IPS-18c (cell line): ENCODE measurements around the gene ID3.

Source experiments
- H3K4me3 ChIP-seq: 2 replicates; pipeline ENCODE4 v1.7.0; 2013; ENCODE audit warnings: low read depth, mild to moderate bottlenecking, low read length, moderate library complexity; ENCODE audit not compliant: insufficient read depth
- H3K9me3 ChIP-seq: one replicate; pipeline ENCODE4 v1.6.1; 2013; ENCODE audit warnings: mild to moderate bottlenecking, low read length, moderate library complexity; ENCODE audit not compliant: control insufficient read depth, insufficient read depth

ID3 gene

DNA sequence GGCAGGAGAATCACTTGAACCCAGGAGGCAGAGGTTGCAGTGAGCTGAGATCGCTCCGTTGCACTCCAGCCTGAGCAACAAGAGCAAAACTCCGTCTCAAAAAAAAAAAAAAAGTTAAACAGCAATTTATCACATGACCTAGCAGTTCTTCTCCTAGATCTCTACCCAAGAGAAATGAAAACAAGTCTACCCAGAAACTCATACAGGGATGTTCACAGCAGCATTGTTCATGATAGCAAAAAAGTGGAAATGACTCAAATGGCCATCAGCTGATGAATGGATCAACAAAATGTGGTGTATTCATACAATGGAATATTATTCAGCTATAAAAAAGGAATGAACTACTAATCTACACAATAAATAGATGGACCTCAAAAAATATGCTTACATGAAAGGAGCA is 12.2 kb upstream of the ID3 start:
- no peak overlapping the region for H3K4me3 ChIP-seq
- no peaks in the 10 kb centered on the region for H3K9me3 ChIP-seq

- no peak overlapping the region for H3K4me3 ChIP-seq
- no peaks in the 10 kb centered on the region for H3K9me3 ChIP-seq
Observed at GRCh38 chr1:23570001-23570691, 10.8 kb upstream of the ID3 start.

DNA sequence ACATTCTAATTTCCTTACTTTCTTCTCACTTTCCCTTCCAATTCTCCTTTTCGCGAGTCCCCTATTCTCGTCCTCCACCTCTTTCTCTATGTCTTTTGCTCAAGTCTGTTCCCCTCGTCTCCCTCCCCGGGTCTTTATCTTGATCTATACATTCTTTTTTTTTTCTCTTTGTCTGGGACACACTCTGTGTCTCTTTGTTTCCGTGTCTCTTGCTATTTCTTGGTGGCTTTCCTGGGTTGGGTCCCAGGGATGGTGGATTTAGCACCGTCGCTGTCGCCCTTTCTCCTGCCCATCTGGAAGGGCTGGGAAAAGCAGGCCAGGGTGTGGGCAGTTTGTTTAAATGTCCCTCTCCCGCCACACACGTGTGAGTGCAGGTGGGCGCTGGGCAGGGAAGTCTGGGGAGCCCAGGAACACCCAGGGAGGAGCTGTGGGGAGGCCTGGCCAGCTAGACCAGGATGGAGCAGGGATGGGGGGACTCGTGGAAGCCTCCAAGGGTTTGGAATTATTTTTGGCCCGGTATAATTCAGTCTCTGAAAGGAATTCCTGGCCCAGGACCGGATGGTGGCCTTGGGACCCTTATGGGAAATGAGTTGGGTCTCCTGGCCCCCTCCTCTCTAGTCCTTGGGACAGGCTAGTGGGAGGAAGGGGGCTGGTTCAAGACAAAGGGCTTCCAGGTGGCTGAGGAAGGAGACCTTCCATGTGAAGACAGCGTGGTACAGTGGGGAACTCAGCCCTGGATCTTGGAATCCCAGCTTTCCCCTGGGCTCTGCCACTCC is 9.5 kb upstream of the ID3 start:
- peak overlapping the region; percentile 57 for H3K4me3 ChIP-seq
- no peaks in the 10 kb centered on the region for H3K9me3 ChIP-seq

GRCh38 chr1:23567996-23568607 is 8.8 kb upstream of the ID3 start:
- Histone ChIP-seq H3K9me3 (no peaks in the 10 kb centered on the region), H3K4me3 (peak overlapping the region; percentile 57)

DNA sequence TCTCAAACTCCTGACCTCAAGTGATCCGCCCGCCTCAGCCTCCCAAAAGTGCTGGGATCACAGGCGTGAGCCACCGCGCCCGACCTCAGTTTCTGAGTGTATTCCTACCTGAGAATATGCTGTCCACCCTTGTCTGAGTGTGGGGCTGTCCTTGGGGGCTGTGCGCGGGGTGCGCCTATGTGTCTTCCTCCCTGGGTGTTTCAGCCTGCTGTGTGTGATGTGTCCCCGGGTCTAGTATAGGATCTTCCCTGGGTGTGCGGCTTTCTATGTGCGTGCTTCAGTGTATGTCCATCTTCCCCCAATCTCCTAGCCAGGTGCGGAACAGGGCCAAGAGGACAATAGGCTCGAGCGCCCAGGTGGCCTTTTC is 8.3 kb upstream of the ID3 start:
- Histone ChIP-seq H3K4me3 (peak overlapping the region; percentile 26; the same call in 1 of the 2 replicates), H3K9me3 (no peaks in the 10 kb centered on the region)

DNA sequence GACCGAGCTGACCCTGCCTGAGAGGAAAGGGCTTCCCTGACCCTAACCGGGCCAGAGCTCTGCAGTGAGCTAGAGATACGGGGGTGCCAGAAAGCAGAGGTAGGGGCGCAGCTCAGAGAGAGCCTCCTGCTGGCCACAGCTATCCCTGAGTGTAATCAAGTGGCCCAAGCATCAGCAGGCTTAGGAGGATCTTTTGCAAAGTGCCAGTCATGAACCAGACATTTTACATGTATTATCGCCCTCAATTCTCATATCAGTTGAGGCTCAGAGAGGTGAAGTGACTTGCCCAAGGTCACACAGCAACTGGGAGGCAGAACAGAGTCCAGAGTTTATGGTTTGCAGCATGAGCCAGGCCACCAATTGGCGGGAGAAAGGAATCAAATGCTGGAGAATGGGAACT is 7.0 kb upstream of the ID3 start:
- Histone ChIP-seq H3K4me3 (no peak overlapping the region), H3K9me3 (no peaks in the 10 kb centered on the region)

GRCh38 chr1:23565776-23566175 is 6.5 kb upstream of the ID3 start:
- no peak overlapping the region for H3K4me3 ChIP-seq
- H3K9me3 ChIP-seq: no peaks in the 10 kb centered on the region

DNA sequence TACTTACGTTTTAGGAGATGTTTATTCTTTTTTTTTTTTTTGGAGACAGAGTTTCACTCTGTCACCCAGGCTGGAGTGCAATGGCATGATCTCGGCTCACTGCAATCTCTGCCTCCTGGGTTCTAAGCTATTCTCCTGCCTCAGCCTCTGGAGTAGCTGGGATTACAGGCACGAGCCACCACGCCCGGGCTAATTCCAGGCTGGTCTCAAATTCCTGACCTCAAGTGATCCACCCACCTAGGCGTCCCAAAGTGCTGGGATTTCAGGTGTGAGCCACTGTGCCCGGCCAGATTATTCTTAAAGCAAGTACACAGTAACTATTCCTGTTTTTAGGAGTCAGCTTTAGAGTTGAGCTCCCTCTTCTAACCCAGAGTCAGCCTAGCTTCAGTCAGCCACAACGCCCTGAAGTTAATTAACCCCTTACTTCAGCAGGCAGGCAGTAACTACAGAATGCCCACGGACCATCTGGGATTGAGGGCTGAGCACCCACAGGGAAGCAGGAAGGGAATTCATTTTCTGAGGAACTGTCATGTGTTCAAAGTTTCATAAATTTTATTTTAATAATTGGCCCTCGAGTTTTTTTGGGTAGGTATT is 5.3 kb upstream of the ID3 start:
- no peak overlapping the region for H3K4me3 ChIP-seq

DNA sequence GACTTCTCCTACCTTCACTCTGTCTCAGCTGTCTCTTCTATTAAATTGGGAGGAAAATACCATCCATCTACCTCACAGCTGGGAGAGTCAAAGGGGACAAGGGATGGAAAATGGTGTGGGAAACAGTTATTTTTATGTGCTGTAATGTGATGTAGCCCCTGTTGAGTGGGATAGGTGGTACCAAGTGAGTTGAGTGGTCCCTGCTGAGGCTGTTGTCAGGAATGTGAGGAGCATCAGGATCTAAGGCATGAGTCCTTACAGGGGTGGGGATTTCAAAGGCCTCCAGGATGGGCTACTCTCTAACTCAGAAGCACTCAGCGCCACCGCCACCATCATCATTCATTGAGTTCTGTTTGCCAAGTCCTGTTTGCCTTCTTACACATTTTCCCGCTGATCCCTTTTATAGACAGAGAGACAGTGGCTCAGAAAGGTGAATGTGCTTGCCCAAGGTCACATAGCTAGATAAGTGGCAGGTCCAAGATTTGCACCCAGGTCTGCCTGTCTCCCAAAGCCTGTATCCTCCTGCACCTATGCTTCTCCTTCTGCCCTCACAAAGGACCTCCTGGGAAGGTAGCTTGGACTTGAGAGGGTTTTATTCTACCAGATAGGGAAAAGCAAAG is 4.6 kb upstream of the ID3 start:
- Histone ChIP-seq H3K4me3 (no peak overlapping the region), H3K9me3 (no peaks in the 10 kb centered on the region)

More for the DNA sequence above, 5.3 kb upstream of the ID3 start:
- no peaks in the 10 kb centered on the region for H3K9me3 ChIP-seq

- Histone ChIP-seq H3K4me3 (no peak overlapping the region), H3K9me3 (no peaks in the 10 kb centered on the region)
Observed at GRCh38 chr1:23563003-23563402, 3.7 kb upstream of the ID3 start.

- Histone ChIP-seq H3K4me3 (no peak overlapping the region), H3K9me3 (no peaks in the 10 kb centered on the region)
Observed at GRCh38 chr1:23562137-23562876, 3.0 kb upstream of the ID3 start.

DNA sequence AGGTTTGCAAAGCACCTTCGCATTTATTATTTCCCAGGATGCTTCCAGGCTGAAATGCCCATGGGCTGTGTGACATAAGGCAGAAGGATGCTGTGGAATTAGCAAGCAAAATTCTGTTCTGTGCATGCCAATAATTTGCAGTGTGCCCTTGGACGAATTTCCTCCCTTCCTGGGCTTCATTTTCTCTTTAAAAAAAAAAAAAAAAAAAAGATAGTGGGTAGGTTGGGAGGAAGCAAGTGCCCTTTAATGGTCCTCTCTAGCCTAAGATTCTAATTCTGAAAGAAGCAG is 2.5 kb upstream of the ID3 start:
- no peak overlapping the region for H3K4me3 ChIP-seq
- H3K9me3 ChIP-seq: no peaks in the 10 kb centered on the region

- Histone ChIP-seq H3K4me3 (no peak overlapping the region), H3K9me3 (no peaks in the 10 kb centered on the region)
Observed at GRCh38 chr1:23561076-23561812, 1.9 kb upstream of the ID3 start.

- peak overlapping the region; percentile 79; the same call in 1 of the 2 replicates for H3K4me3 ChIP-seq
- no peaks in the 10 kb centered on the region for H3K9me3 ChIP-seq
Observed at GRCh38 chr1:23559985-23560741, 862 bp upstream of the ID3 start.

DNA sequence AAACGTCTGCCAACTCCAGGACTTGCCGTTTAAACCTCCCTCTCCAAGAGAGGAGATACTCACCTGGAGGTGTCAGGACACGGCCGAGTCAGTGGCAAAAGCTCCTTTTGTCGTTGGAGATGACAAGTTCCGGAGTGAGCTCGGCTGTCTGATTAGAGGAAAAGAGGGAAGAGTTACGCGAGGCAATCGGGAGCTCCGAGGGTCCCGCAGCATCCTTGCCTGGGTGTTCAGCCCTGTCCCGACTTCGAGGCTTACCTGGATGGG is 497 bp downstream of the ID3 start:
- no peaks in the 10 kb centered on the region for H3K9me3 ChIP-seq
- peak overlapping the region; percentile 79 for H3K4me3 ChIP-seq
